ELF-1 (cell line): ENCODE measurements around the gene E2F6.

ENCODE experiments used
- DNase-seq: peaks from one replicate; pipeline ENCODE4 v3.0.0-alpha.2; 2016; ENCODE audit warnings: low read depth, low spot score

Gene E2F6

DNA sequence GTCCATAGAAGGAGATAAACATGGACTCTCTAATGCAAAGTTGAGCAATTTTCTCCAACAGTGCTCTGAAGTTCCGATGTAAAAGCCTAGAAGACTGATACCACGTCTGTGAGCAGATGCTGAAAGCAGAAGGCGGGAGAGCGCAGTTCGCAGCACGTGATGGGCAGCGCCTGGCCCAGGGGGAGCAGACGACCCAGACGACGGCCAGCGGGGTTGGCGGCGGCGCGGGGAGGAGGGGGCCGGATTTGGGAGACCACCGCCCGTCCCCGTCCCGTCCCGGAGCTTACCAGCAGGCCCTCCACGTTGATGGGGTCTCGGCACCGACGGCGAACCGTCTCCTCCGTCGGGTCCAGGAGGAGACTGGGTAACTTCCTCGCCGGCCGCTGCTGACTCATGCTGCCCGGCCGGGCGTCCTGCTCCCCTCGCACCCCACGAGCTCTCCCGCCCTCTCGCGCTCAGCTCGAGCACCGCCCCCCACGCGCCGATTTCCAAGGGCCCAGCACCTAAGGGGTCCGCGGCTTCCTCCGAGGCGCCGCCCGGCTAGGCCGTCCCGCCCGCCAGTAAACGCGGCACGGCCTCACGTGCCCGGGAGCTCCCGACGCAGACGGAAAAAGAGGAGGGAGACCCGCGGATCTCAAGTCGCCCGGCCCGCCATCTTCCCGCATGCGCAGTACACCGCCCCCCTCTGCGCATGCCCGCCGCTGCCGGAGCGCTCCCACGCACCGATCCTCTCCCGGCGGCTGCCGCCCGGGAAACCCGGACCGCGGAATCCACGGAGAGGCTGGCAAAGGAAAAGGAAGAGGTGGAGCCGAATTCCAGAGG, at the start of gene E2F6:
Gene E2F6, minus strand, starts transcription at position 677 of the 822 bp plus-strand sequence. Its CDS starts 282 bp downstream, at position 395.
- peak; percentile 97 for DNase-seq

GRCh38 chr2:11515490-11515981, 49.6 kb upstream of the E2F6 start:
- peak; percentile 58 for DNase-seq

DNA sequence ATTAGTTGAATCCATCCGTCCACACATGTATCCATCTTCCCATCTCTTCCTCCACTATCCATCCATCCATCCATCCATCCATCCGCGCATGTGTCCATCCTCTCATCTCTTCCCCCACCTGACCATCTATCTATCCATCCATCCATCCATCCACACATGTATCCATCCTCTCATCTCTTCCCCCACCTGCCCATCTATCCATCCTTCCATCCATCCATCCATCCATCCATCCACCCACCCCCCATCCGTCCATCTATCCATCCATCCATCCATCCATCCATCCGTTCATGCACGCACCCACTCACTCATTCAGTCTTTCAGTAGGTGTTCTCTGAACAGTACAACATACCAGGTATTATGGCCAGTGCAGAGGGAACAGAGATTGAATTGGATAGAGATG, 48.9 kb upstream of the E2F6 start:
- no peak for DNase-seq

- no peak for DNase-seq
Observed at GRCh38 chr2:11514081-11514730, 48.2 kb upstream of the E2F6 start.

GRCh38 chr2:11513319-11513718, 47.4 kb upstream of the E2F6 start:
- DNase-seq, result no peak

DNA sequence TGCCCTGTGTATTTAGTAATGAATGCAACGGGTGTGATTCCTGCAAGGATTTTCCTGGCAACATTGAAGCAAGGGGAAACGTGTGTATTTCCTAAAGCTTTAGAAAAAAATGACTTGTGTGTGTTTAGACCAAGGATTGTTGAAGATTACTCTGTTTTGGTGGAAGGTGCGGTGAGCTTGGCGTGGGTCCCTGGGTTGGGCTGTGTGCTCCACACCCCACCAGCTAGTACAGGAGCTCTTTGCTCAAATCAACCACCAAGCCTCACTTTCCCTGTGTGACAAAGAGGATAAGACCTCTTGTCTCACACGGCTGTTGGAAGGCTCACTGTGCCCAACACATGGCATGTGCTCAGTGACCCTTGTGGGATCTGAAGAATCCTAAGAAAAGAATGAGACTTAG, 46.5 kb upstream of the E2F6 start:
- DNase-seq, result no peak

DNA sequence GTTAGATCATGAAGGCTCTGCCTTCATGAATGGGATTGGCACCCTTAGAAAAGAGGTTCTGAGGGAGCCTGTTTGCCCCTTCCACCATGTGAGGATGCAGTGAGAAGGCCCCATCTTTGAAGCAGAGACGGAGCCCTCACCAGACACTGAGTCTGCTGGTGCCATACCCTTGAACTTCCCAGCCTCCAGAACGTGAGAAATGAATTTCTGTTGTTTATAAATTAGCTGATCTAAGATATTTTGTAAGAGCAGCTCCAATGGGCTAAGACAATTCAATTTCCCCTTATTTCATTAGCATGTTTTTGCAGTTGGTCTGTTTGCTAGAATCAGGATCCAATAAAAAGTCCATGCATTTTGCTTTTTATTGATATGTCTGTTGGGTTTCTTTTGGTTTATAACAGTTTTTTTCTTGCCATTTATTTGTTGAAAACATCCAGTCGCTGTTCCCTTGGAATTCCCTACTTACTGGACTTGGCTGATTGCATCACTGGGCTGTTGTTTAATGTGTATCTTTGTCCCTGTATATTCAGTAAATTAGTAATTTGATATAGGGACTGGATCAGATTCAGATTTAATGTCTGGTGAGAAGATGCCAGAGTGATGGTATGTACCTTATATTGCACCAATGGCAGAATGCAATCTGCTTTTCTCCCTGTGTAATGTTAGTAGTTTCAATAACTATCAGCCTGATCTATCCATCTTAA, 43.8 kb upstream of the E2F6 start:
- DNase-seq, result no peak

- no peak for DNase-seq
Observed at GRCh38 chr2:11508279-11508678, 42.3 kb upstream of the E2F6 start.

- DNase-seq, result no peak
Observed at GRCh38 chr2:11507517-11507916, 41.6 kb upstream of the E2F6 start.

DNA sequence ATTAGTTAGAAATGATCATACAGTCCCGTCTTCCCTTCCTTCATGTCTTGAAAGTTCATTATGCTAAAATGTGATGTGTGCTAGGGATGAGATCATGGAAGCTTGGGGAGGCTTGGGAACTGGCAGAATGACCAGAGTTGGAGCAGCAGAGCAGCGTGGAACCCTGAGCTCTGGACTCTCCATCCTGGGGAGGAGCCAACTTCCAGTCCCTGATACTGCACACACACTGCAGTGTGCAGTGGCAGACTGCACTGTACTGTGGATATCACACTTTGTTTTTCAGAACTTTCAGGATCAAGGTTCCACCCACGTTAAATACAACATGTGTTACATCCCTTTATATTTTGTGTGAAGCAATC, 40.6 kb upstream of the E2F6 start:
- no peak for DNase-seq

GRCh38 chr2:11505652-11506610, 40.0 kb upstream of the E2F6 start:
- DNase-seq, result no peak

- no peak for DNase-seq
Observed at GRCh38 chr2:11503354-11503927, 37.5 kb upstream of the E2F6 start.

DNA sequence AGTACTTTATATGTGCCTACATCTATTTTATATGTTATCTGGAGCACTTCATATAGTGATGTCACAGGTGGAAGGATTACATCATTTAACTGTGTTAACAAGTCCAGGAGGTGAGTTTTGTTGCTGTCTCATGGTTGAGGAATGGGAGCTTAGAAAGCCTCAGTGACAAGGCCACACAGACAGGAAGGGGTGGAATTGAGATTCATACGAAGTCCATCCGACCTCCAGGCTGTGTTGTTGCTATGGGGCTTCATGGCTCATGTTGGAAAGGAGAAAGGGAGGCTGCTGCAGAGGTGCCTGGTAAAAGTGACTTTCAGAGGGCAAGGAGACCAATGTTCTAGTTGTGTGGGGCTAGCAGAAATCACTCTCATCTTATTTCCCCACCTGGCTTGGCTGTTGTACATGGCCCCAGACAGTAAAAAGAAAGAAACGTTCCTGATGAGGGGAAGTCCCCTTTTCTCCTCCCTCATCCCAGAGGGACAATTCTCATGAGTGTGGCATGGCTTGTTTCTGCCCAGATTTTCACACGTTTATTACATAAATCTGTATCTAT, 36.9 kb upstream of the E2F6 start:
- DNase-seq, result no peak

- DNase-seq, result no peak
Observed at GRCh38 chr2:11500702-11501303, 34.8 kb upstream of the E2F6 start.

GRCh38 chr2:11499081-11499743, 33.3 kb upstream of the E2F6 start:
- peak; percentile 59 for DNase-seq

- DNase-seq, result no peak
Observed at GRCh38 chr2:11498543-11499034, 32.6 kb upstream of the E2F6 start.

DNA sequence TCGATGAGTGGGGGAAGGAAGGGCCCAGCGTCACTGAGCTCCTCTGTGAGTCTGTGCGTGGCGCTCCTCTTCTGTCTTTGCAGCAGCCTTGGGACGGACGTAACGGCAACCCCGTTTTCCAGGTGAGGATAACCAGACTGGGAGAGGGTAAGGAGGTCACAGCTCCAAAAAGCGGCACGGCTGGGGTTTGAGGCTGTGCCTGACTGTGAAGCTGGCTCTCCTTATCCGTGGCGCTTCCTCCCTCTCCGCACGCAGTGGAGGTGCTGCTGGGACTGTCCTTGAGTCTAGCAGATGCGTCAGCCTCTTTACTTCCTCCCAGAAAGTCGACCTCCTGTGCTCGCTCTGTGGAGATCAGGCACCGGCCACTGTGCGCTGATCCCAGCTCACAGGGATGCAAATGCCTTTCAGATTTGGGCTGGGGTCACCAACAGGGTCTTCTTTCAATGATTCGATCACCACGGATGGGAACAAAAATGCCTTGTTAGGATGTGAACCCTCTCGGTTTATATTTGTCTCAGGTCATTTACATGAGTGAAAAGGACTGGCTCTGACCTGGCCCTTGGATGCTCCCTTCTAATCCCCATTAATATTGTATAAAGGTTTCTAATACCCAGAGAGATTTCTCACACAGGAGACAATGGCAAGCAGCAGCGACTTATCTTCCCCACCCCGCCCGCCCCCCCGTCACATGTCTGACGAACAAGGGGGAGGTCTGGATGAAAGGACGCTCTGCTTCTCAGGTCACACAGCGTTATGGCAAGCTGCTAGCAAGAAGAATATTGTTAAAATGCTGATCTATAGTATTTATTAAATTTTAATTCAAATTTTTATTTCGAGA, 30.1 kb upstream of the E2F6 start:
- DNase-seq, result peak; percentile 58

- no peak for DNase-seq
Observed at GRCh38 chr2:11494310-11494709, 28.3 kb upstream of the E2F6 start.

DNA sequence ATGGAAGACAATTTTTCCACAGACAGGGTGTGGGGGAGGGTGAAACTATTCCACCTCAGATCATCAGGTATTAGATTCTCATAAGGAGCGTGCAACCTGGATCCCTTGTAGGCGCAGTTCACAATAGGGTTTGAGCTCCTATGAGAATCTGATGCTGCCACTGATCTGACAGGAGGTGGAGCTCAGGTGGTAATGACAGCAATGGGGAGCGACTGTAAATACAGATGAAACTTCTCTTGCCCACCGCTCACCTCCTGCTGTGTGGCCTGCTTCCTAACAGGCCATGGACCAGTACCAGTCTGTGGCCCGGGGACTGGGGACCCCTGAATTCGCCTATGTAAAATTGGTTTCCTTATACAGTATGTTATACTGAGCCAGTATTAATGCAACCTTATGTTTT, 27.3 kb upstream of the E2F6 start:
- DNase-seq, result no peak
